Natural killer cell treated with Interleukin-12 subunit alpha and Interleukin-12 subunit beta and Interleukin-15 and Interleukin-18, amount 100 ng/mL, for 72 hours (primary cell): Measurements from ENCODE around the gene ACTL6B. TPM values are rescaled to one million over a fixed set of nuclear protein-coding genes. Genes with fewer than 3 reads are reported as not detected.
"Not testable (repeated sequence)": the region's sequence is repeated elsewhere in the genome, so short reads cannot be mapped to it uniquely, and the experiment has no call there.

Experiments used
- ATAC-seq, 2 donors: fragments of 150-1000 bp; cut with Tn5 transposase in 1 of 2; sonication (Bioruptor Pico), chemical (Tn5 transposase) in 1 of 2; 2 replicates each; pipeline ENCODE4 v1.10.0; 2021
- DNase-seq: peaks from one replicate; pipeline ENCODE4 v3.0.0; 2022; ENCODE audit warnings: low spot score
- H3K27ac Mint-ChIP-seq, 2 donors: 1 replicate in 1 of 2; 2 replicates in 1 of 2; pipeline ENCODE4 v1.8.0; 2022; ENCODE audit warnings: mixed read lengths in 2 of 2, mild to moderate bottlenecking in 1 of 2, moderate library complexity in 1 of 2
- H3K27me3 Mint-ChIP-seq, 2 donors: 1 replicate in 1 of 2; 2 replicates in 1 of 2; pipeline ENCODE4 v1.8.0; 2022; ENCODE audit warnings: mixed read lengths in 2 of 2
- H3K36me3 Mint-ChIP-seq: one replicate; pipeline ENCODE4 v1.8.0; 2022; ENCODE audit warnings: mixed read lengths
- H3K4me1 Mint-ChIP-seq, 2 donors: 1 replicate in 1 of 2; 2 replicates in 1 of 2; pipeline ENCODE4 v1.8.0; 2022; ENCODE audit warnings: low read depth in 2 of 2, mixed read lengths in 2 of 2, mild to moderate bottlenecking in 1 of 2
- H3K4me3 Mint-ChIP-seq: one replicate; pipeline ENCODE4 v1.8.0; 2022; ENCODE audit warnings: mixed read lengths
- H3K9me3 Mint-ChIP-seq: 2 replicates; pipeline ENCODE4 v1.8.0; 2022; ENCODE audit warnings: mixed read lengths
- total RNA-seq, 2 donors: library from RNA; stranded (reverse); gene quantifications; one replicate each; pipeline ENCODE4 v1.2.3, GENCODE V29; 2022

ACTL6B gene
- total RNA-seq, 2 donors from 2014 or later, result not detected

DNA sequence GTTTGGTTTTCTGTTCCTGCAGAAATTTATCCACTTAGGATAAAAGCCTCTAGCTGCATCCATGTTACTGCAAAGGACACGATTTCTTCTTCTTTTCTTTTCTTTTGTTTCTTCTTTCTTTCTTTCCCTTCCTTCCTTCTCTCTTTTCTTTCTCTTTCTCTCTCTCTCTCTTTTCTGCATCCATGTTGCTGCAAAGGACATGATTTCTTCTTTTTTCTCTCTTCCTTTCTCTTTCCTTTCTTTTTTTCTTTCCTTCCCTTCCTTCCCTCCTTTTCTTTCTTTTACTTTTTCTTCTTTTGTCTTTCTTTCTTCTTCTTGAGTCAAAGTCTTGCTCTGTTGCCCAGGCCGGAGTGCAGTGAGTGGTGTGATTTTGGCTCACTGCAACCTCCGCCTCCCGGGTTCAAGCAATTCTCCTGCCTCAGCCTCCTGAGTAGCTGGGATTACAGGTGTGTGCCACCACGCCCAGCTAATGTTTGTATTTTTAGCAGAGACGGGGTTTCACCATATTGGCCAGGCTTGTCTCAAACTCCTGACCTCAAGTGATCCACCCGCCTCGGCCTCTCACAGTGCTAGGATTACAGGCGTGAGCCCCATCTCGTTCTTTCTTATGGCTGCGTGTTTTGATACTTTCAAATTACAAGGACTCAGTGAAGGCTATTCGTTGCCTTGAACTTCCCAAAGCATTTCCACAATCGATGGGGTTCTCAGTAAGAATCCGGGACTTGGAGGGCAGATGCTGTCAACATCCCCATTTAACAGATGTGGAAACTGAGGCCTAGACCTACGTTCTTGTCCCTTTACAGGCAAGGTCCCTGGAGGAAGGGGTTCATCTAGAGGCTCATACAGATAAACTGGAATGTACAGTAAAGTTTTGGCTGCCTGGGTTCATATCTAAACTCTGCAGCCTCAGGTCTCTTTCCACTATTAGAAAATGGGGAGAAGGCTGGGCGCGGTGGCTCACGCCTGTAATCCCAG is 15.4 kb upstream of the ACTL6B start:
- no peak overlapping the region for H3K4me3 Mint-ChIP-seq
- H3K4me1 Mint-ChIP-seq, result peaks cover 4 to 9% of the 10 kb centered on the region in 2 donors
- no peaks in the 10 kb centered on the region for H3K9me3 Mint-ChIP-seq
- DNase-seq (no peak), ATAC-seq (no peak)
- no peaks in the 10 kb centered on the region for H3K36me3 Mint-ChIP-seq
- peaks cover 0 to 8% of the 10 kb centered on the region in 2 donors for H3K27me3 Mint-ChIP-seq
- peak overlapping the region; percentile 84 to 91 for H3K27ac Mint-ChIP-seq

DNA sequence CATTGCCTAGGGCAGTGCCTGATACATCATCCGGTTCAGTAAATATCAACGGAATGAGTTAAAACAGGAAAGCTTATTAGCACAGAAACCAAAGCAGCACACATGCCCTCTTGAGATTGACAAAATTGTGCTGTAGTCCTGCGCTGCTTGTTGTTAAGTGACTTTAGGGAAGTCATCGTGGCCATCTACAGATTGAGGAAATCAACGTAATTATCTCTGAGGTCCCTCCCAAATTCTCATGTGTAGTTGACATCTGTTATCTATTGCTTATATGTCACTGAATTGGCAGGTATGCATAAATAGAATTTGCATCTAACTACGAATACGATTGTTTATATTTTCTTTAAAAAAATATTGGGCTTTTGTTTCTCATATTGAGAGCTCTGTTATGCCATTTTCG is 13.8 kb upstream of the ACTL6B start:
- Mint-ChIP-seq H3K4me1 (peaks cover 0 to 4% of the 10 kb centered on the region in 2 donors), H3K9me3 (no peaks in the 10 kb centered on the region), H3K27me3 (peaks cover 0 to 8% of the 10 kb centered on the region in 2 donors), H3K4me3 (no peak overlapping the region), H3K36me3 (no peaks in the 10 kb centered on the region), H3K27ac (no peak overlapping the region)
- ATAC-seq (no peak), DNase-seq (no peak)

DNA sequence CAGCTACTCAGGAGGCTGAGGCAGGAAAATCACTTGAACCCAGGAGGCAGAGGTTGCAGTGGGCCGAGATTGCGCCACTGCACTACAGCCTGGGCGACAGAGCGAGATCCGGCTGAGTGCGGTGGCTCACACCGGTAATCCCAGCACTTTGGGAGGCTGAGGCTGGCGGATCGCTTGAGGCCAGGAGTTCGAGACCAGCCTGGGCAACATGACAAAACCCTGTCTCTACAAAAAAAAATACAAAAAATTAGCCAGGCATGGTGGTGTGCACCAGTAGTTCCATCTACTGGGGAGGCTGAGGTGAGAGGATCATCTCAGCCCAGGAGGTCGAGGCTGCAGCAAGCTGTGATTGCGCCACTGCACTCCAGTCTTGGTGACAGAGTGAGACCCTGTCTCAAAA is 12.9 kb upstream of the ACTL6B start:
- not testable (repeated sequence) for H3K36me3 Mint-ChIP-seq, H3K4me1 Mint-ChIP-seq, H3K27me3 Mint-ChIP-seq, H3K27ac Mint-ChIP-seq, ATAC-seq, H3K9me3 Mint-ChIP-seq, H3K4me3 Mint-ChIP-seq
- DNase-seq, result peak; percentile 39

DNA sequence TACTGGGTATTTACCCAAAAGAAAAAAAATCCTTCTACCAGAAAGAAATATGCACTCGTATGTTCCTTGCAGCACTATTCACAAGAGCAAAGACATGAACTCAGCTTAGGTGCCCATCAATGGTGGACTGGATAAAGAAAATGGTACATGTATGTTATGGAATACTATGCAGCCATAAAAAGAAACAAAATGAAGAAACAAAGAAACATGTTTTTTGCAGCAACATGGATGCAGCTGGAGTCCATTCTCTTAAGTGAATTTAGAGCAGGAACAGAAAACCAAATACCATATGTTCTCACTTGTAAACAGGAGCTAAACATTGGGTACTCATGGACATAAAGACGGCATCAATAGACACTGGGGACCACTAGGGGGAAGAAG is 11.8 kb upstream of the ACTL6B start:
- Mint-ChIP-seq H3K4me3 (no peak overlapping the region), H3K36me3 (no peaks in the 10 kb centered on the region)

GRCh38 chr7:100667331-100668068 is 11.3 kb upstream of the ACTL6B start:
- H3K27me3 Mint-ChIP-seq, result peaks cover 0 to 8% of the 10 kb centered on the region in 2 donors
- H3K36me3 Mint-ChIP-seq, result no peaks in the 10 kb centered on the region
- H3K27ac Mint-ChIP-seq, result no peak overlapping the region
- no peaks in the 10 kb centered on the region for H3K9me3 Mint-ChIP-seq
- DNase-seq (peak; percentile 29), ATAC-seq (no peak)
- no peaks in the 10 kb centered on the region for H3K4me1 Mint-ChIP-seq
- no peak overlapping the region for H3K4me3 Mint-ChIP-seq

More for the DNA sequence above, 11.8 kb upstream of the ACTL6B start:
- DNase-seq, result no peak
- Mint-ChIP-seq H3K27ac (no peak overlapping the region), H3K9me3 (no peaks in the 10 kb centered on the region), H3K4me1 (peaks cover 0 to 1% of the 10 kb centered on the region in 2 donors), H3K27me3 (peaks cover 0 to 8% of the 10 kb centered on the region in 2 donors)
- no peak for ATAC-seq

DNA sequence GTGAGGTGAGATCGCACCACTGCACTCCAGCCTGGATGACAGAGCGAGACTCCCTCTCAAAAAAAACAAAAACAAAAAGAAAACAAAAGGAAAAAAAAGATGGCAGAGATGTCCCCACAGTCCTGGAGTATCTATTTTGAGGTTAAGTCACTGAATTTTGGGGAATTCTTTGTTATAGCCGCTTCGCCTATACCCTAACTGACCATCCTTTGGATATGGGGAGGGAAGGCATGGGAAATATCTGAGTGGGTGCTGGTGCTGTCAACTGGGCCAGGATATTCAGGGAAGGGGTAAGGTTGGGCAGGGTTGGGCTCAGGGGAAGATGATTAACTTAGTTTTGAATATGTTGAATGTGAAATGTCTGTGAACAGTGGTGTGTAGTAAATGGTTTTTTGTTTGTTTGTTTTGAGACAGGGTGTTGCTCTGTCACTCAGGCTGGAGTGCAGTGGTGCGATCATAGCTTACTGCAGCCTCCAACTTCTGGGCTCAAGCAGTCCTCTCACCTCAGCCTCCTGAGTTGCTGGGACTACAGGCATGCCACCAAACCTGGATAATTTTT is 9.0 kb upstream of the ACTL6B start:
- Mint-ChIP-seq H3K27me3 (peaks cover 0 to 8% of the 10 kb centered on the region in 2 donors), H3K36me3 (no peaks in the 10 kb centered on the region), H3K9me3 (no peaks in the 10 kb centered on the region), H3K4me1 (no peaks in the 10 kb centered on the region), H3K4me3 (no peak overlapping the region), H3K27ac (no peak overlapping the region)
- no peak for ATAC-seq
- DNase-seq, result peak; percentile 22

DNA sequence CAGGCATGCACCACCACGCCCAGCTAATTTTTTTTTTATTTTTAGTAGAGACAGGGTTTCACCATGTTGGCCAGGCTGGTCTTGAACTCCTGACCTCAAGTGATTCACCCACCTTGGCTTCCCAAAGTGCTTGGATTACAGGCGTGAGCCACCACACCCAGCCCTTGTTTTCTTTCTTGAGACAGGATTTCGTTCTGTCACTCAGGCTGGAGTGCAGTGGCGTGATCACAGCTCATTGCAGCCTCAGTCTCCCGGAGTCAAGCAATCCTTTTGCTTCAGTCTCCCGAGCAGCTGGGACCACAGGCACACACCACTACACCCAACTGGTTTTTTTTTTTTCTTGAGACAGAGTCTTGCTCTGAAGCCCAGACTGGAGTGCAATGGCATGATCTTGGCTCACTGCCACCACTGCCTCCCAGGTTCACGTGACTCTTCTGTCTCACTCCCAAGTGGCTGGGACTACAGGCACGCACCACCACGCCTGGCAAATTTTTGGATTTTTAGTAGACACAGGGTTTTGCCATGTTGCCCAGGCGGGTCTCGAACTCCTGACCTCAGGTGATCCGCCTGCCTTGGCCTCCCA is 6.0 kb upstream of the ACTL6B start:
- H3K36me3 Mint-ChIP-seq, H3K27me3 Mint-ChIP-seq, H3K9me3 Mint-ChIP-seq, H3K27ac Mint-ChIP-seq, H3K4me1 Mint-ChIP-seq, H3K4me3 Mint-ChIP-seq, ATAC-seq: not testable (repeated sequence)
- peak; percentile 12 for DNase-seq

GRCh38 chr7:100654908-100655831 is 1.1 kb downstream of the ACTL6B start:
- no peak overlapping the region for H3K27ac Mint-ChIP-seq
- H3K27me3 Mint-ChIP-seq, result peaks cover 23 to 38% of the 10 kb centered on the region in 2 donors

GRCh38 chr7:100649826-100650565 is 6.3 kb downstream of the ACTL6B start:
- Mint-ChIP-seq H3K27me3 (peaks cover 22 to 27% of the 10 kb centered on the region in 2 donors), H3K27ac (no peak overlapping the region), H3K4me3 (no peak overlapping the region), H3K36me3 (peaks cover 5% of the 10 kb centered on the region), H3K4me1 (peaks cover 4 to 5% of the 10 kb centered on the region in 2 donors), H3K9me3 (no peaks in the 10 kb centered on the region)
- ATAC-seq (peak in 1 of 2 donors; percentile 11), DNase-seq (peak; percentile 55)

More at GRCh38 chr7:100654908-100655831, 1.1 kb downstream of the ACTL6B start:
- H3K4me1 Mint-ChIP-seq, result peaks cover 6 to 10% of the 10 kb centered on the region in 2 donors
- H3K4me3 Mint-ChIP-seq, result no peak overlapping the region
- peak; percentile 55 for DNase-seq
- peaks cover 5% of the 10 kb centered on the region for H3K36me3 Mint-ChIP-seq
- no peaks in the 10 kb centered on the region for H3K9me3 Mint-ChIP-seq
- no peak for ATAC-seq

- Mint-ChIP-seq H3K27me3 (peaks cover 0 to 9% of the 10 kb centered on the region in 2 donors), H3K4me3 (no peak overlapping the region), H3K4me1 (no peaks in the 10 kb centered on the region), H3K9me3 (no peaks in the 10 kb centered on the region), H3K27ac (no peak overlapping the region), H3K36me3 (no peaks in the 10 kb centered on the region)
- peak; percentile 37 for DNase-seq
- peak; percentile 43 to 53 for ATAC-seq
These were observed 13.7 kb downstream of the ACTL6B start for GRCh38 chr7:100642534-100642907.

GRCh38 chr7:100641860-100642533 is 14.3 kb downstream of the ACTL6B start:
- Mint-ChIP-seq H3K36me3 (no peaks in the 10 kb centered on the region), H3K9me3 (no peaks in the 10 kb centered on the region)
- peak; percentile 50 for DNase-seq

GRCh38 chr7:100641463-100641859 is 14.8 kb downstream of the ACTL6B start, which contains the start of gene TFR2:
Gene TFR2 (minus strand): TSS chr7:100641552. CDS start chr7:100641509, 43 bp downstream.
- no peak within 1 kb of the TSS for H3K4me3 Mint-ChIP-seq
- H3K9me3 Mint-ChIP-seq, result no peaks in the 10 kb centered on the region
- H3K36me3 Mint-ChIP-seq, result no peaks in the 10 kb centered on the region
- ATAC-seq (no peak), DNase-seq (peak; percentile 28)
- peaks cover 0 to 9% of the 10 kb centered on the region in 2 donors for H3K27me3 Mint-ChIP-seq
- H3K4me1 Mint-ChIP-seq, result no peaks in the 10 kb centered on the region
- H3K27ac Mint-ChIP-seq, result no peak within 1 kb of the TSS

More at GRCh38 chr7:100641860-100642533, 14.3 kb downstream of the ACTL6B start:
- no peak overlapping the region for H3K27ac Mint-ChIP-seq
- peaks cover 0 to 9% of the 10 kb centered on the region in 2 donors for H3K27me3 Mint-ChIP-seq
- no peaks in the 10 kb centered on the region for H3K4me1 Mint-ChIP-seq
- ATAC-seq, result no peak
- H3K4me3 Mint-ChIP-seq, result no peak overlapping the region
